Thoracic aorta (tissue), 2 donors: ENCODE results near the gene SHROOM4. TPM values are rescaled to one million over a fixed set of nuclear protein-coding genes. Genes with fewer than 3 reads are reported as not detected.

Experiments
- ATAC-seq: fragments of 150-250 bp; one replicate; pipeline ENCODE4 v1.8.0; 2017; ENCODE audit warnings: low read depth; ENCODE audit not compliant: insufficient number of reproducible peaks, low FRiP score
- DNase-seq: peaks from one replicate; pipeline ENCODE4 v3.0.0-alpha.2; 2020; ENCODE audit warnings: low spot score
- H3K27ac ChIP-seq, 2 donors: fragments of 200-600 bp; sonication (generic); 1 replicate in 1 of 2; 2 replicates in 1 of 2; pipeline ENCODE4 v1.5.1; 2016; ENCODE audit warnings: mild to moderate bottlenecking in 2 of 2, moderate library complexity in 2 of 2
- H3K27me3 ChIP-seq: fragments of 200-600 bp; sonication (generic); replicated peaks from 2 replicates; pipeline ENCODE4 v1.6.0; 2016; ENCODE audit warnings: mild to moderate bottlenecking; ENCODE audit not compliant: insufficient read depth
- H3K36me3 ChIP-seq: fragments of 200-600 bp; sonication (generic); one replicate; pipeline ENCODE4 v1.5.1; 2016
- H3K4me1 ChIP-seq, 2 donors: fragments of 200-600 bp; sonication (generic); 1 replicate in 1 of 2; 2 replicates in 1 of 2; pipeline versions ENCODE4 v1.5.1 to v1.6.0; 2016; ENCODE audit warnings: low read depth in 2 of 2, mild to moderate bottlenecking in 1 of 2; ENCODE audit not compliant: control insufficient read depth in 1 of 2
- H3K4me3 ChIP-seq: fragments of 200-600 bp; sonication (generic); 2 replicates; pipeline ENCODE4 v1.5.1; 2016; ENCODE audit warnings: mild to moderate bottlenecking
- H3K9me3 ChIP-seq: fragments of 200-600 bp; sonication (generic); 2 replicates; pipeline ENCODE4 v1.5.1; 2016
- total RNA-seq, 2 donors: library from RNA; depleted of rRNA; stranded (reverse); fragments of >200 nt; gene quantifications; one replicate each; pipeline versions ENCODE4 v1.1.0 to v1.2.3, GENCODE V29; 2016
- TF ChIP-seq, protein P1 (sequence below): fragments of 200-600 bp; sonication (generic); IDR thresholded peaks from one replicate; pipeline ENCODE4 v1.5.1; 2019; ENCODE audit warnings: antibody characterized with exemption

SHROOM4 gene
- total RNA-seq, 2 donors from 2014 or later = 16.0 to 24.2 TPM

DNA sequence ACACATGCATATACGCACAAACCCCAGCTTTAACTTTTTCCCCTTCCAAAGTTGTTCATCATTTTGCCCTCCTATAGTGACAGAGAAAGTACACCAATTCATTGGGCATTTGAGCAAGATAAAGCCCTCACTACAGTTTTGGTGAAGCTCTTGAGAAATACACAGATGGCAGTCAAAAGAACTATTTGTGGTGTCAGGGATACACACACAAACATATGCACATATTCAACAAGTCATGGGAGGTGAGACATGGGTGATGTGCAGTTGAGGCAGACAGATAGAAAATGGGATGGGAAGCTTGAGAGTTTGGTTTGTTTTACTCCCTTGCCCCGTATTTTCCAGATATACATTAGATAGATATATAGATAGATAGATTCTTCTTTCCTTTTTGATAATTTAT is 11.8 kb upstream of the SHROOM4 start:
- TF ChIP-seq, protein P1, sequence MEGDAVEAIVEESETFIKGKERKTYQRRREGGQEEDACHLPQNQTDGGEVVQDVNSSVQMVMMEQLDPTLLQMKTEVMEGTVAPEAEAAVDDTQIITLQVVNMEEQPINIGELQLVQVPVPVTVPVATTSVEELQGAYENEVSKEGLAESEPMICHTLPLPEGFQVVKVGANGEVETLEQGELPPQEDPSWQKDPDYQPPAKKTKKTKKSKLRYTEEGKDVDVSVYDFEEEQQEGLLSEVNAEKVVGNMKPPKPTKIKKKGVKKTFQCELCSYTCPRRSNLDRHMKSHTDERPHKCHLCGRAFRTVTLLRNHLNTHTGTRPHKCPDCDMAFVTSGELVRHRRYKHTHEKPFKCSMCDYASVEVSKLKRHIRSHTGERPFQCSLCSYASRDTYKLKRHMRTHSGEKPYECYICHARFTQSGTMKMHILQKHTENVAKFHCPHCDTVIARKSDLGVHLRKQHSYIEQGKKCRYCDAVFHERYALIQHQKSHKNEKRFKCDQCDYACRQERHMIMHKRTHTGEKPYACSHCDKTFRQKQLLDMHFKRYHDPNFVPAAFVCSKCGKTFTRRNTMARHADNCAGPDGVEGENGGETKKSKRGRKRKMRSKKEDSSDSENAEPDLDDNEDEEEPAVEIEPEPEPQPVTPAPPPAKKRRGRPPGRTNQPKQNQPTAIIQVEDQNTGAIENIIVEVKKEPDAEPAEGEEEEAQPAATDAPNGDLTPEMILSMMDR = no peak
- ATAC-seq (no peak), DNase-seq (no peak)
- Histone ChIP-seq H3K4me1 (no peaks in the 10 kb centered on the region), H3K27me3 (no peaks in the 10 kb centered on the region), H3K9me3 (no peaks in the 10 kb centered on the region), H3K27ac (no peak overlapping the region), H3K36me3 (no peaks in the 10 kb centered on the region), H3K4me3 (no peak overlapping the region)

DNA sequence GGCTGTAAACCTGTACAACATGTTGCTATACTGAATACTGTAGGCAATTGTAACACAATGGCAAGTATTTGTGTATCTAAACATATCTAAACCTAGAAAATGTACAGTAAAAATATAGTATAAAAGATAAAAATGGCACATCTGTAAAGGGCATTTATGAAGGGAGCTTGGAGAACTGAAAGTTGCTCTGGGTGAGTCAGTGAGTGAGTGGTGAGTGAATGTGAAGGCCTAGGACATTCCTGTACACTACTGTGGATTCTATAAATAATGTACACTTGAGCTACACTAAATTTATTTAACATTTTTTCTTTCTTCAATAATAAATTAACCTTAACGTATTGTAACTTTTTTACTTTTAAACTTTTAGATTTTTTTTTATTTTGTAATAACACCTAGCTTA is 5.0 kb upstream of the SHROOM4 start:
- Histone ChIP-seq H3K4me1 (no peaks in the 10 kb centered on the region), H3K9me3 (no peaks in the 10 kb centered on the region), H3K4me3 (no peak overlapping the region), H3K36me3 (no peaks in the 10 kb centered on the region), H3K27me3 (no peaks in the 10 kb centered on the region), H3K27ac (no peak overlapping the region)
- no peak for DNase-seq
- no peak for ATAC-seq
- TF ChIP-seq, protein P1 = no peak

DNA sequence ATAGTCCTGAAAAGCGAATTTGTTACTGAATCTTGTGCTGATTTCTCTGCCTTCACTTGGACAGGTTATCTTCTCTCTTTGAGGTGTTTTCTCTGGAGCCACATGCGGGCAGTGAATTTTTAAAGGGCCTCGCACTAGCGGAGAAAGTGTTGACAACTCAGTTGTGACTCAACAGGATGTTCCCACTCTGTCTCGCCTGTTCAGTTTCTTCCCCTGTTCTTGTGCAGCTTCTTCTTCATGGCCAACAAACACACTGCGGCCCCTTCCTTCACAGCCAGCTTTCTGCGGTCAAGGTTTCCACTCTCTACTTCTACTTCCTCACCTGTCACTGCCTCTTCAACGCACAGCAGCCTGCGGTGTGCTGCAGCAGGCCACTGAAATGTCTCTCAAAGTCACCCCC is 1.1 kb upstream of the SHROOM4 start:
- Histone ChIP-seq H3K4me3 (no peak overlapping the region), H3K27ac (no peak overlapping the region), H3K4me1 (no peaks in the 10 kb centered on the region), H3K9me3 (no peaks in the 10 kb centered on the region), H3K27me3 (no peaks in the 10 kb centered on the region), H3K36me3 (no peaks in the 10 kb centered on the region)
- TF ChIP-seq, protein P1 = no peak
- DNase-seq (no peak), ATAC-seq (no peak)

DNA sequence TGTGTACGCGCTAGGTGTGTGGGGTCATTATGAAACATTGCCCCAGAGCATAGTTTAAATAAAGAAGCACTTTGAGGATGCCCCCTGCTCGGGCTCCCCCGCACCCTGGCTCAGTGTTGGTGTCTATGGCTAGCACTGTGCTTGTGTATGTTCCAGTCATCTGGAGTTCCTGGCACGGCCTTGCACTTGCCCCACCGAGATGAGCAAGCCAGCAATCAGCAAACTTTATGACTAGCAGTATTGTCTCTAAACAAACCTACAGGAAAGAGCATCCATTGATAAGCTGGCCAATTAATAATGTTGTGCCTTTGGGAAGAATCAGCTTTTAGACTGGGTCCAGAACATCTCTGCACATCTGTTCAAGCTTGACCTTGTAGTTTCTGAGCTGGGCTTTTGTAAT is 707 bp upstream of the SHROOM4 start:
- H3K4me1 ChIP-seq = no peaks in the 10 kb centered on the region
- H3K4me3 ChIP-seq = peak overlapping the region; percentile 77
- H3K27ac ChIP-seq = peak overlapping the region in 1 of 2 donors; percentile 69
- H3K36me3 ChIP-seq = no peaks in the 10 kb centered on the region
- DNase-seq (no peak), ATAC-seq (no peak)
- TF ChIP-seq, protein P1 = no peak
- no peaks in the 10 kb centered on the region for H3K27me3 ChIP-seq
- H3K9me3 ChIP-seq = no peaks in the 10 kb centered on the region

DNA sequence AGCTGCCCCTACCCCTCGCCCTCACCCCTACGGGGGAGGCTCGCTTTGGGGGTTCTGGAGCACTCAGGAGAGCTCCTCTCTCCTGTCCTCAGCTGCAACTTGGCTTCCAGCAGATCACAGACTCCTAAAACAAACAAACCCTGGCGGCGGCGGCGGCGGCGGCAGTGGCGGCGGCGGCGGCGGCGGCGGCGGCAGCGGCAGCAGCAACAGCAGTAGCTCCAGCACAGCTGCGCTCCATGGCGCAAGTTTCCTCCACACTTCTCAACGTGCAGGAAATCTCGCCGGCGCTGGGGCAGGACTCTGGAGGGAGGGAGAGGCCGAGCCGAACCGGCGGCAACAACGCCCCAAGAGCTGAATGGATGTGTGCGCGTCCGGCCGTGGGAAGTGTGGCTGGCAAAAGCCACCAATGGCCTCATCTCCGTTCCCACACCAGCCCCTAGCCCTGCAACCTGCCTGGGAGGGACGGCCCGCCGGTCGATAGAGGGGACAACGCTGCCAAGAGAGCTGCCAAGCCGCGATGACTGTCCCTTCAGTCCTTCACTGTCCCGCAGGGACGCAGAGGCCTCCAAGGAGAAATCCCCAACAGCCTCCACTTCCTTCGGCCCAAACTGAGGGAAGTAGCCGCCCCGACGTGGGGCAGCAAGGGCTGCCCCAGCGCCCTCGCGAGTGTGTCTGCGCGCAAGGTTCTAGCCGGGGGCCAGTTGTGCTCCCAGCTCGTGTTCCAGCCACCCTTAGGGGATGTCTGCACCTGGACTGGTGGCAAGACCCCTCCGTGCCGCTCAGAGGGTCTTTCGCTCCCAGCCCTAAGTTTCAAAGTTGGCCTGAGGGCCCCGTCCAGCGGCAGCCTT is 775 bp downstream of the SHROOM4 start:
- TF ChIP-seq, protein P1 = no peak
- Histone ChIP-seq H3K4me3 (peak overlapping the region; percentile 77), H3K36me3 (no peaks in the 10 kb centered on the region), H3K9me3 (no peaks in the 10 kb centered on the region), H3K4me1 (no peaks in the 10 kb centered on the region), H3K27ac (peak overlapping the region; percentile 47 to 69), H3K27me3 (no peaks in the 10 kb centered on the region)
- no peak for DNase-seq
- ATAC-seq = no peak
